Islet of Langerhans (tissue), 1 donor: ENCODE measurements around the gene C2CD3.
"Not testable (repeated sequence)": the region's sequence is repeated elsewhere in the genome, so short reads cannot be mapped to it uniquely, and the experiment has no call there.

ENCODE experiments used
- FAIRE-seq: peaks from one replicate; lab custom pipeline; 2011; peaks lifted over from hg19 to GRCh38; lab: Jason Lieb, UNC

C2CD3 gene

GRCh38 chr11:74112877-74113276 lies 57.9 kb downstream of the C2CD3 start:
- no peak for FAIRE-seq

- no peak for FAIRE-seq
These were observed 64.7 kb downstream of the C2CD3 start for GRCh38 chr11:74106124-74106523.

GRCh38 chr11:74102321-74102720 lies 68.5 kb downstream of the C2CD3 start:
- FAIRE-seq = no peak

- FAIRE-seq = no peak
These were observed 70.1 kb downstream of the C2CD3 start for GRCh38 chr11:74100735-74101134.

- FAIRE-seq = no peak
These were observed 70.6 kb downstream of the C2CD3 start for GRCh38 chr11:74100231-74100630.

DNA sequence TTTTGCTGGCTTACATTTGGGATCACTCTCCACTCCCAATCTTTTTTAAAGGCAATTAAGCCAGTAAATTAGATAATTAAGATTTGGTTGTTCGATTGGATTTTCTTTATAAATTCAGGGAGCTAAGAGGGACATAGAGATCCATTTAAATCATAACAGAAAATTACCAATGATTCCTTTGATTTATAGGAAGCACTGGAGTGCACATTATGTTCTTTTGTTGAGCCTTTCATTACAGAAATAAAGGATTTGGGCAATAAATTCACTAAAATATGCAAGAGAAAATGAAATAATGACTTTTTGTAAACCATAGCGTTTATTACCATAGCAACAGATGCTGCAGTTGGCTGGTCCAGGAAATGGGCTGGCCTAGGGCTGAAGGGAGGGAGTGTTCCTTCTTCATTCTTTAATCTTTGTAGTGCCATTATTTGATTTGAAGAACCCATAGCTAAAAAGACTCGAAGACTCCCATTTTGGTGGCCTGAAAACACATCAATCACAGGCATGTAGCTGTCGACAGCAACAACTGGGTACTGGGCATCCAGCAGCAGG lies 73.0 kb downstream of the C2CD3 start:
- no peak for FAIRE-seq

- no peak for FAIRE-seq
These were observed 76.4 kb downstream of the C2CD3 start for GRCh38 chr11:74094393-74094792.

DNA sequence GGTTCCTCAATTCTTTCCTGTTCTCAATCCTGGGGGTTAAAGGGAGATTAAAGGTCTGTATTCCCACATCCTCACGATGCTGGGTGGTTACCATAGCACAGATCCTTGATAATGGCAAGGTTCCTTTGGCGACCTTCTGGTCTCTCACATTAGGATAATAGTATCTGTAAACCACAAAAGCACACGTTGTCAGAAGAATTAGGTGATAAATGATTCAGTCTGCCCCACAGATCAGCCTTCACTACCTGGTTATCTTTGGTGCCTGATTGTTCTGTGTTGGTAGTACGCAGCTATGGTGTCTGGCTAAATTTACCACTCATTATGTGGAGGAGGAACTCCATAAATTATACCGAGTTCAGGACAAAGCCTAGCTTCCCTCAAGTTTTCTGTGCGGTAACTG lies 78.4 kb downstream of the C2CD3 start:
- FAIRE-seq = no peak

DNA sequence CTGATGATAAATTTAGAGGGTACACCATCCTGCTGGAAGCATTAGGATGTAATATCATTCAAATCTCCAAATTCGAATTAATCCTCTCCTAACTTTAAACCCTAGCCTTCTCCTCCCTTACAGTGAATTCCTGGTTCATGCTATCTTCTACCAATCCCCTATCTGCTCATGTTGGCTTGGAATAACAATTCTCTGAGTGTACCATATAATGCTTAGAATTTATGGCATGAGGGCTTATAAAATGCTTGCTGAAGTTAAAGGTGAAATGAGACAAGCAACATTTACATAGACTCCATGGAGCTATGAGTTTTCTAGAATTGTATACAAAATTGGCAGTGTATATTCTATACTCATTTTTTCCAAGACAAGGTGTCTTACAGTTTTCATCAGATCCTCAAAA lies 79.3 kb downstream of the C2CD3 start:
- FAIRE-seq = no peak

GRCh38 chr11:74090701-74091100 lies 80.1 kb downstream of the C2CD3 start:
- FAIRE-seq = no peak

DNA sequence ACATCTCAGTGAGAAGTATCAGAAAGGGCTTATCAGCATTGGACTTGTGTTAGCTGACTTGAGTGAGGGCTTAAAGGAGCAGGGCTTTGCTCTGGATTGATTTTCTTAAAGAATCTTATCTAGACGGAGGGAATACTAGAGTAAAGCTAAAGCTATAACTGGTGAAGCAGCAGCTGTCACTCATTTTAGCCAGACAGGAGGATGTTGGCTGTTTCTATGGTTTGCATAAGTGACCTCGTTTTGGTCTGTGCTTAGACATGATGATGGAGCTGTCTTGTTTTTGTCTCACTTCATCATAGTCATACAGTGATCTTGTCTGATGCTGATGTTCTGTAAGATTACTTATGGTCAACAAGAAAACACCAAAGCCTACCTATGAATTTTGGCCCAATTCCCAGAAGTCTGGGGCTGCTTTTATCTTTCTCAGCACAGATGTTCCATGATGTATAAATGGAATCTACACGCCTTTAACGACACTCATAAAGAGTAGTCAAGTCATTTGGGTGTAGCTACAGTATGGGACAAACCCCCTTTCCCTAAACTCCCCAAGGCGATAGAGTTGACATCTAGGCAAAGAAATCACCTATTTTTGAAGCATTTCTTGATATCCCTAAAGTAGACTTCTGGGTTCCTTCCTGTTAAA lies 84.4 kb downstream of the C2CD3 start:
- FAIRE-seq = no peak

GRCh38 chr11:74085542-74085892 lies 85.3 kb downstream of the C2CD3 start:
- FAIRE-seq = no peak

- FAIRE-seq = no peak
These were observed 85.8 kb downstream of the C2CD3 start for GRCh38 chr11:74084796-74085541.

DNA sequence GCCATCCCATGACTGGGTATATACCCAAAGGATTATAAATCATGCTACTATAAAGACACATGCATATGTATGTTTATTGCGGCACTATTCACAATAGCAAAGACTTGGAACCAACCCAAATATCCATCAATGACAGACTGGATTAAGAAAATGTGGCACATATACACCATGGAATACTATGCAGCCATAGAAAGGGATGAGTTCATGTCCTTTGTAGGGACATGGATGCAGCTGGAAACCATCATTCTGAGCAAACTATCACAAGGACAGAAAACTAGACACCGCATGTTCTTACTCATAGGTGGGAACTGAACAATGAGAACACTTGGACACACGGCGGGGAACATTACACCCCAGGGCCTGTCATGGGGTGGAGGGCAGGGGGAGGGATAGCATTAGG lies 86.9 kb downstream of the C2CD3 start:
- not testable (repeated sequence) for FAIRE-seq

DNA sequence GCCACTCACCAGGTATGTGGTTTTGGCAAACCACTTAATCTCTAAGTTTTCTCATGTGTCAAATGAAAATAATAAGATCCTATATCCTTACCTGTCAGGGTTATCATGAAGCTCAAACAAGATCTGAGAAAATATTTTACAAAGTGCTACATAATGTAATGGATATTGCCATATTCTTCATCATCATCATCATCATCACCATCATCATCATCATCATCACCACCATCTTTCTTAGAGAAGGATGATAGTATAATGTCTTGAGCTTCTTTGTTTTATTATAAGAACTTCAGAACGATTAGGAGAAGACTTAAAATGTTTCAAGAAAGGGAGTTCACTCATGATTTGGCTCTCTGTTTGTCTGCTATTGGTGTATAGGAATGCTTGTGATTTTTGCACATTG lies 89.4 kb downstream of the C2CD3 start:
- no peak for FAIRE-seq

DNA sequence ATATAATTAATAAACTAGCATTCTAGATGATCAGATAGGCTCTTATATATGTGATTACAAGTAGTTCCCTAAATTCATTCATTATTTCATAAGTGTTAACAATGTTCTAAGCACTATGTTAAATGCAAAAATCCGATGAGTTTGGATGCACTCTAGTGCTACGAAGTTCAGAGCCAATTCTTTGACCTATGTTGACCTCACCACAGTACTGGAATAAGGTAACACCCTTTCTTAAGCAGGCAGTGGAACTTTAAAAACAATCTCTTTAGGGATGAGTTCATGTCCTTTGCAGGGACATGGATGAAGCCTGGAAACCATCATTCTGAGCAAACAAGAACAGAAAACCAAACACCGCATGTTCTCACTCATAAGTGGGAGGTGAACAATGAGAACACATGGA lies 93.6 kb downstream of the C2CD3 start:
- no peak for FAIRE-seq

DNA sequence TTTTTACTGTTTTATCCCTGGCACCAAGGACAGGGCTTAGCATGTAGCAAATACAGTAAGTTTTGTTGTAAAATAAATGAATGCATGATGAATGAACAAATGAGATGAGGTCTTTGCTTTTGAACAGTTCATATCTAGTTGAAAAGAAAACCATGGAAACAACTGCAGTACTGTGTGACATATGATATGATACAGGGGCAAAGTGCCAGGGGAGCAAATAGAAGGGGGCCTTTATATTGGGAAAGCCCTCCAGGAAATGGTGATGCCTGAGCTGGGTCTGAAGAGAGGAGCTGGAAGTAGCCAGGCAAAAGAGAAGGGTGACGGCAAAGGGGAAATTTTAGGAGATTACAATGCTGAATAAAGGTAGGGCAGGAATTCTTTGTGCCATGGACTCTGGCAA lies 98.1 kb downstream of the C2CD3 start:
- FAIRE-seq = no peak

GRCh38 chr11:74072286-74072685 lies 98.5 kb downstream of the C2CD3 start:
- FAIRE-seq = no peak

- FAIRE-seq = no peak
These were observed 99.9 kb downstream of the C2CD3 start for GRCh38 chr11:74070723-74071492.

DNA sequence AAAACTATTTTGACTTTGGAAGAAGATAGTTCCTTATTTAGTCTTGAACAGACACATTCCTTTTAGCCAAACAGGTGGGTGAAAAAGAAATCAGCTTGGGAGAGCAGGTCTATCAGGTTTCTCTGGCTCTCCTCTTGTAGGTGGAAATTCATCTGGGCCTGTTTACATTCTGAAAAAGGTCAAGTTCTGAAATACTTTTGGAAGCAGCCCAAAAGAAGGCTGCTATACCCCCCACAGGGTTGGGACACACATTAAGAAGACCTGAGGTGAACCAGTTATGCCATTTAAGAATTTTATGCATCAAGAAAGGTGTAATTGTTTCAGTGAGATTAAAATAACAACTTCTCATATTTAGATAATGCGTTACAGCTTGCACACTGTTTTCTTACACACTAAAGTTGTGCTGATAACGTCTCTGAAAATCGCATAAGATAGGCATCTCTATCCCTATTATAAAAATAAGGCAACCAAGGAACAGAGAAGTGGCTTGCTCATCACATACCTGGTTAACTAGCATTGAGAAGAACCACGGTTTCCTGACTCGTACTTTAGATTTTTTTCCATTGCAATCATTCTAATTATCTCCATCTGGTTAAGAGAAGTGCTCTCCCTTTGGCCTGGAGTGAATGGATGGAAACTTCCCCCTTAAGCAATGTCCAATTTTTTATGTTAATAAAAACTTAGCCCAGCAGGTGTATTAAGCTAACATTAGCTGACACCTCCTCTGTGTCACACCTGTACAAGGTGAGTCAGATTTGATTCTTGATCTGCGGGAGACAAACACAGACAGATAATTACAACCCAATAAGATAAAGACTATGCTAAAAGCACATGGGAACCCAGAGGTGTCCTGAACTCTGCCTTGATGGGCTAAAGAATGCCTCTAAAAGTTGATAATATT lies 101.4 kb downstream of the C2CD3 start:
- FAIRE-seq = peak; percentile 51

GRCh38 chr11:74066663-74067062 lies 104.1 kb downstream of the C2CD3 start:
- FAIRE-seq = not testable (repeated sequence)

DNA sequence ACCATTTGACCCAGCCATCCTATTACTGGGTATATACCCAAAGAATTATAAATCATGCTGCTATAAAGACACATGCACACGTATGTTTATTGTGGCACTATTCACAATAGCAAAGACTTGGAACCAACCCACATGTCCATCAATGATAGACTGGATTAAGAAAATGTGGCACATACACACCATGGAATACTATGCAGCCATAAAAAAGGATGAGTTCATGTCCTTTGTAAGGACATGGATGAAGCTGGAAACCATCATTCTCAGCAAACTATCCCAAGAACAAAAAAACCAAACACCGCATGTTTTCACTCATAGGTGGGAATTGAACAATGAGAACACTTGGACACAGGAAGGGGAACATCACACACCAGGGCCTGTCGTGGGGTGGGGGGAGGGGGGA lies 105.3 kb downstream of the C2CD3 start:
- FAIRE-seq = not testable (repeated sequence)
